ENCODE data around the gene AATF.

GRCh38 chr17:36937959-36938565 lies 10.7 kb upstream of the AATF start:
- TF ChIP-seq ELF4 (CRISPR knock-in tag; IDR thresholded peaks at IDR 0.05; ENCODE audit: low read depth) (no peak), NR1H2 (CRISPR knock-in tag; IDR thresholded peaks at IDR 0.05) (no peak), NR3C1 (CRISPR knock-in tag; conservative IDR thresholded peaks at IDR 0.05; ENCODE audit: low read depth) (no peak), ATF2 (CRISPR knock-in tag; IDR thresholded peaks at IDR 0.05; ENCODE audit: borderline replicate concordance, low read depth) (no peak), TCF7 (CRISPR knock-in tag; IDR thresholded peaks at IDR 0.05; ENCODE audit: low read depth) (no peak), NR2C2 (CRISPR knock-in tag; IDR thresholded peaks at IDR 0.05) (no peak), ZNF232 (CRISPR knock-in tag; IDR thresholded peaks at IDR 0.05) (no peak), RELA (CRISPR knock-in tag; IDR thresholded peaks at IDR 0.05; ENCODE audit: borderline replicate concordance) (no peak), HMGXB4 (CRISPR knock-in tag; IDR thresholded peaks at IDR 0.05) (no peak), TP53 (CRISPR knock-in tag; IDR thresholded peaks at IDR 0.05) (no peak), PRDM15 (CRISPR knock-in tag; IDR thresholded peaks at IDR 0.05) (no peak)
- TF ChIP-seq, protein P1, sequence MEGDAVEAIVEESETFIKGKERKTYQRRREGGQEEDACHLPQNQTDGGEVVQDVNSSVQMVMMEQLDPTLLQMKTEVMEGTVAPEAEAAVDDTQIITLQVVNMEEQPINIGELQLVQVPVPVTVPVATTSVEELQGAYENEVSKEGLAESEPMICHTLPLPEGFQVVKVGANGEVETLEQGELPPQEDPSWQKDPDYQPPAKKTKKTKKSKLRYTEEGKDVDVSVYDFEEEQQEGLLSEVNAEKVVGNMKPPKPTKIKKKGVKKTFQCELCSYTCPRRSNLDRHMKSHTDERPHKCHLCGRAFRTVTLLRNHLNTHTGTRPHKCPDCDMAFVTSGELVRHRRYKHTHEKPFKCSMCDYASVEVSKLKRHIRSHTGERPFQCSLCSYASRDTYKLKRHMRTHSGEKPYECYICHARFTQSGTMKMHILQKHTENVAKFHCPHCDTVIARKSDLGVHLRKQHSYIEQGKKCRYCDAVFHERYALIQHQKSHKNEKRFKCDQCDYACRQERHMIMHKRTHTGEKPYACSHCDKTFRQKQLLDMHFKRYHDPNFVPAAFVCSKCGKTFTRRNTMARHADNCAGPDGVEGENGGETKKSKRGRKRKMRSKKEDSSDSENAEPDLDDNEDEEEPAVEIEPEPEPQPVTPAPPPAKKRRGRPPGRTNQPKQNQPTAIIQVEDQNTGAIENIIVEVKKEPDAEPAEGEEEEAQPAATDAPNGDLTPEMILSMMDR (IDR thresholded peaks at IDR 0.05), result no peak
- TF ChIP-seq, protein P2, sequence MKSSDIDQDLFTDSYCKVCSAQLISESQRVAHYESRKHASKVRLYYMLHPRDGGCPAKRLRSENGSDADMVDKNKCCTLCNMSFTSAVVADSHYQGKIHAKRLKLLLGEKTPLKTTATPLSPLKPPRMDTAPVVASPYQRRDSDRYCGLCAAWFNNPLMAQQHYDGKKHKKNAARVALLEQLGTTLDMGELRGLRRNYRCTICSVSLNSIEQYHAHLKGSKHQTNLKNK (CRISPR knock-in tag; IDR thresholded peaks at IDR 0.05), result no peak
- TF ChIP-seq, protein P3, sequence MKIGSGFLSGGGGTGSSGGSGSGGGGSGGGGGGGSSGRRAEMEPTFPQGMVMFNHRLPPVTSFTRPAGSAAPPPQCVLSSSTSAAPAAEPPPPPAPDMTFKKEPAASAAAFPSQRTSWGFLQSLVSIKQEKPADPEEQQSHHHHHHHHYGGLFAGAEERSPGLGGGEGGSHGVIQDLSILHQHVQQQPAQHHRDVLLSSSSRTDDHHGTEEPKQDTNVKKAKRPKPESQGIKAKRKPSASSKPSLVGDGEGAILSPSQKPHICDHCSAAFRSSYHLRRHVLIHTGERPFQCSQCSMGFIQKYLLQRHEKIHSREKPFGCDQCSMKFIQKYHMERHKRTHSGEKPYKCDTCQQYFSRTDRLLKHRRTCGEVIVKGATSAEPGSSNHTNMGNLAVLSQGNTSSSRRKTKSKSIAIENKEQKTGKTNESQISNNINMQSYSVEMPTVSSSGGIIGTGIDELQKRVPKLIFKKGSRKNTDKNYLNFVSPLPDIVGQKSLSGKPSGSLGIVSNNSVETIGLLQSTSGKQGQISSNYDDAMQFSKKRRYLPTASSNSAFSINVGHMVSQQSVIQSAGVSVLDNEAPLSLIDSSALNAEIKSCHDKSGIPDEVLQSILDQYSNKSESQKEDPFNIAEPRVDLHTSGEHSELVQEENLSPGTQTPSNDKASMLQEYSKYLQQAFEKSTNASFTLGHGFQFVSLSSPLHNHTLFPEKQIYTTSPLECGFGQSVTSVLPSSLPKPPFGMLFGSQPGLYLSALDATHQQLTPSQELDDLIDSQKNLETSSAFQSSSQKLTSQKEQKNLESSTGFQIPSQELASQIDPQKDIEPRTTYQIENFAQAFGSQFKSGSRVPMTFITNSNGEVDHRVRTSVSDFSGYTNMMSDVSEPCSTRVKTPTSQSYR (CRISPR knock-in tag; IDR thresholded peaks at IDR 0.05), result no peak

Data from WTC11 (cell line).